Tibial nerve (tissue), 4 donors: ENCODE measurements around the gene PRG2. TPM values are rescaled to one million over a fixed set of nuclear protein-coding genes. Genes with fewer than 3 reads are reported as not detected.

Experiments used
- DNase-seq, 2 donors: peaks; one replicate each; pipeline ENCODE4 v3.0.0-alpha.2; 2019; ENCODE audit warnings: low spot score in 2 of 2
- H3K27ac ChIP-seq, 4 donors: fragments of 200-600 bp; sonication (generic) in 3 of 4; one replicate each; pipeline ENCODE4 v1.5.1; 2017 to 2019; ENCODE audit warnings: mild to moderate bottlenecking in 1 of 4
- H3K27me3 ChIP-seq, 2 donors: fragments of 200-600 bp; sonication (generic) in 1 of 2; one replicate each; pipeline versions ENCODE4 v1.5.1 to v1.6.0; 2017 to 2019
- H3K36me3 ChIP-seq, 3 donors: fragments of 200-600 bp; sonication (generic); one replicate each; pipeline ENCODE4 v1.5.1; 2018 to 2019
- H3K4me1 ChIP-seq, 4 donors: fragments of 200-600 bp; sonication (generic) in 3 of 4; one replicate each; pipeline ENCODE4 v1.5.1; 2017 to 2019
- H3K4me3 ChIP-seq, 4 donors: fragments of 200-600 bp; sonication (generic) in 3 of 4; one replicate each; pipeline ENCODE4 v1.5.1; 2017 to 2019; ENCODE audit warnings: mild to moderate bottlenecking in 1 of 4, moderate library complexity in 1 of 4
- H3K9me3 ChIP-seq, 4 donors: fragments of 200-600 bp; sonication (generic) in 3 of 4; one replicate each; pipeline ENCODE4 v1.5.1; 2017 to 2019
- EP300 ChIP-seq, 2 donors: sonication (generic); formaldehyde crosslinking; IDR thresholded peaks; one replicate each; pipeline ENCODE4 v1.6.1; 2017; ENCODE audit warnings: antibody characterized with exemption in 2 of 2, mild to moderate bottlenecking in 1 of 2
- POLR2A ChIP-seq, 2 donors: fragments of 450-650 bp; IDR thresholded peaks; one replicate each; pipeline ENCODE4 v1.6.1; 2017; ENCODE audit warnings: antibody characterized with exemption in 2 of 2, mild to moderate bottlenecking in 2 of 2, moderate library complexity in 2 of 2
- WGBS, 2 donors: methylation state at CpG; one replicate each; pipeline ENCODE4 v1.1.5; 2018; 5-methylcytosine and 5-hydroxymethylcytosine counted together
- total RNA-seq, 4 donors: library from RNA; depleted of rRNA; stranded (reverse); fragments of >200 nt; gene quantifications; one replicate each; pipeline ENCODE4 v1.1.0, GENCODE V29; 2016
- TF ChIP-seq, protein P1 (sequence below), 5 experiments: fragments of 200-600 bp in 3 of 5; fragments of 450-650 bp in 2 of 5; sonication (generic) in 3 of 5; IDR thresholded peaks; one replicate each; pipeline ENCODE4 v1.5.1; 2016 to 2019; ENCODE audit warnings: antibody characterized with exemption in 5 of 5, mild to moderate bottlenecking in 3 of 5, moderate library complexity in 2 of 5

PRG2 gene, protein sequence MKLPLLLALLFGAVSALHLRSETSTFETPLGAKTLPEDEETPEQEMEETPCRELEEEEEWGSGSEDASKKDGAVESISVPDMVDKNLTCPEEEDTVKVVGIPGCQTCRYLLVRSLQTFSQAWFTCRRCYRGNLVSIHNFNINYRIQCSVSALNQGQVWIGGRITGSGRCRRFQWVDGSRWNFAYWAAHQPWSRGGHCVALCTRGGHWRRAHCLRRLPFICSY
- total RNA-seq = under 1 TPM in 1 of 4 donors, not detected in 3; 0.39 TPM

DNA sequence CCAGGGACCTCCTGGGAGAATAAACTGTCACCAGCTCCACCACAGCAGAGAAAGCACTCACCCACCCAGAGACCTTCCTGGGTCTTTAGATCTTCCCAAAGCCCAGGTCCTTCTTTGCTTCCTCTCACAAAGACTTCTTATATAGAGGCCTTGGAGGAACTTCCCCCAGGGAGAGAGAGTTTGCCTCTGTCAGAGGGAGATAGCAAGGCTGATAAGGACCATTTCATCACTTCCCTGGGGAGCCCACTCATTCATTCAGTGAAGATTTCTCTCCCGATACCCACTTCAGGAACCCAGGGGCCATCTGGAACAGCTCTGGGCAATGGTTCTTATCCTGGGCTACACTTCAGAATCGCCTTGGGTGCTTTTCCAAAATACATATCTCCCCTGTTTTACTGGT, at the start of gene PRG2:
Gene PRG2, minus strand, starts transcription at position 116 of the 400 bp plus-strand sequence. CDS start 706 bp downstream, outside the sequence.
- H3K27me3 ChIP-seq = no peaks in the 10 kb centered on the region
- no peak for DNase-seq
- no peaks in the 10 kb centered on the region for H3K4me1 ChIP-seq
- no peak within 1 kb of the TSS for H3K27ac ChIP-seq
- WGBS, 2 donors = 69 to 81% methylated on average over 2 of the region's 2 CpGs
- H3K4me3 ChIP-seq = no peak within 1 kb of the TSS
- TF ChIP-seq, protein P1, sequence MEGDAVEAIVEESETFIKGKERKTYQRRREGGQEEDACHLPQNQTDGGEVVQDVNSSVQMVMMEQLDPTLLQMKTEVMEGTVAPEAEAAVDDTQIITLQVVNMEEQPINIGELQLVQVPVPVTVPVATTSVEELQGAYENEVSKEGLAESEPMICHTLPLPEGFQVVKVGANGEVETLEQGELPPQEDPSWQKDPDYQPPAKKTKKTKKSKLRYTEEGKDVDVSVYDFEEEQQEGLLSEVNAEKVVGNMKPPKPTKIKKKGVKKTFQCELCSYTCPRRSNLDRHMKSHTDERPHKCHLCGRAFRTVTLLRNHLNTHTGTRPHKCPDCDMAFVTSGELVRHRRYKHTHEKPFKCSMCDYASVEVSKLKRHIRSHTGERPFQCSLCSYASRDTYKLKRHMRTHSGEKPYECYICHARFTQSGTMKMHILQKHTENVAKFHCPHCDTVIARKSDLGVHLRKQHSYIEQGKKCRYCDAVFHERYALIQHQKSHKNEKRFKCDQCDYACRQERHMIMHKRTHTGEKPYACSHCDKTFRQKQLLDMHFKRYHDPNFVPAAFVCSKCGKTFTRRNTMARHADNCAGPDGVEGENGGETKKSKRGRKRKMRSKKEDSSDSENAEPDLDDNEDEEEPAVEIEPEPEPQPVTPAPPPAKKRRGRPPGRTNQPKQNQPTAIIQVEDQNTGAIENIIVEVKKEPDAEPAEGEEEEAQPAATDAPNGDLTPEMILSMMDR (IDR thresholded peaks at IDR 0.05) = no peak
- TF ChIP-seq POLR2A (IDR thresholded peaks at IDR 0.05) (no peak), EP300 (IDR thresholded peaks at IDR 0.05) (no peak)
- no peaks in the 10 kb centered on the region for H3K36me3 ChIP-seq
- no peaks in the 10 kb centered on the region for H3K9me3 ChIP-seq

DNA sequence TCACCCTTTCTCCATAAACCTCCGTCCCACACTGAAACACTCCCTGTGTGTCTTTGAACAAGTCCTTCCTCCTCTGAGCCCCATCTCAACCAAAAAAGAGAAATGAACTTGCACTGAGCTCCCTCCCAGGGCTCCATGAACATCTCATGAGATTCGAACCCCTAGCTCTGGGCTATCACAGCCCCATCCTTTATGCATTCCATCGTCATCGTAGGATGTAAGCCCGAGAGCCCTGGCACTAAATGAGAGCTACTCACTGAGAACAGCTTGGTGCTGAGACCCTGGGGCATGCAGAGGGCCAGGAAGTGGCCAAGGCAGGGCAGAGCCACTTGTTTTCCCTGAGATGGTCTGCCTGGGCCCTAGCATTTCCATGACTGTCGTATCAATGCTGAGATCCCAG, 49.3 kb upstream of the PRG2 start:
- Histone ChIP-seq H3K36me3 (no peaks in the 10 kb centered on the region), H3K27ac (no peak overlapping the region), H3K4me3 (no peak overlapping the region), H3K4me1 (peaks cover 0 to 6% (median 0%) of the 10 kb centered on the region in 4 donors), H3K9me3 (no peaks in the 10 kb centered on the region), H3K27me3 (no peaks in the 10 kb centered on the region)
- 76 to 80% methylated on average over 6 of the region's 6 CpGs for WGBS, 2 donors
- DNase-seq = no peak
- TF ChIP-seq POLR2A (IDR thresholded peaks at IDR 0.05) (no peak), EP300 (IDR thresholded peaks at IDR 0.05) (no peak)
- TF ChIP-seq, protein P1 (IDR thresholded peaks at IDR 0.05) = no peak

DNA sequence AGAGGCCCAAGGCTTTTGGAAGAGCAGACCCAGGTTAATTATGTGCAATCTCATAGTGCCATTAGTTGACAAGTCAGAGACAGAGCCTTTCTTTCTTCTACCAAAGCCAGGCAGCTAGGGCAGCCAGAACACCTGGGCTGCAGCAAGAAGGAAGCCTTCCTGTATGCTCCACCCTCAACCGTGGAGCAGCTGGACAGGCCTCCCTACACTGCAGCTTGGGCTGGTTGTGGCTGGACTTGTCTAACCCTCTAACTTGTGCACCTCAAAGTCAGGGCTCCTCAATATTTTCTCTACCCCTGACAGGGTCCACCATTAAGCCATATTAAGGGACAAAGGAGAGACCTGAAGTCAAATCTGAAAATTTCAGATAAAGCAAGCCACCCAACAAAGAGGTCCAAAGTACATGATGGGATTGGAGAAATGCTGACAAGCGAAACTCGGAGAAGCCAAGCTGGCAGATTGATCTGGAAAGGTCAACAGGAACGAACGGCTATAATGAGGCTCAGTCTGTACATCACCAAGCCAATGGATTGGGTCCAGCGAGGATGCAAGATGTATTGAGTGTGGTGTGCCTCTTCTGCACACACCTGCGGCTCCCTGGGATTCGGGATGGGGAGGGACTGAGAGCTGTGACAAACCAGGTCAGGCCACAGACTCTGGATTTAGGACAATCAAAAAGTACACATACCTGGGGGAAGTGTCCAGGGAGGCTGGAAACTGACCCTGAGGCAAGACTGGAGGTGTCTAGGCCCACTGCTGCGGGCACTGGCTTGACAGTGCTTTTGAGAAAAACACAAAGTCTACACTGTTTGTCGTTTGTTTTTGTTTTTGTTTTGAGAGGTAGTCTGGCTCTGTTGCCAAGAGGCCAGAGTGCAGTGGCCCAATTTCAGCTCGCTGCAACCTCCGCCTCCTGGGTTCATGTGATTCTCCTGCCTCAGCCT, 48.2 kb upstream of the PRG2 start:
- Histone ChIP-seq H3K9me3 (no peaks in the 10 kb centered on the region), H3K36me3 (no peaks in the 10 kb centered on the region), H3K27me3 (no peaks in the 10 kb centered on the region), H3K4me3 (no peak overlapping the region), H3K4me1 (peaks cover 0 to 15% (median 0%) of the 10 kb centered on the region in 4 donors), H3K27ac (no peak overlapping the region)
- no peak for DNase-seq
- TF ChIP-seq EP300 (IDR thresholded peaks at IDR 0.05) (no peak), POLR2A (IDR thresholded peaks at IDR 0.05) (no peak)
- TF ChIP-seq, protein P1 (IDR thresholded peaks at IDR 0.05) = no peak
- WGBS, 2 donors = 84 to 86% methylated on average over 11 to 12 of the region's 12 CpGs

DNA sequence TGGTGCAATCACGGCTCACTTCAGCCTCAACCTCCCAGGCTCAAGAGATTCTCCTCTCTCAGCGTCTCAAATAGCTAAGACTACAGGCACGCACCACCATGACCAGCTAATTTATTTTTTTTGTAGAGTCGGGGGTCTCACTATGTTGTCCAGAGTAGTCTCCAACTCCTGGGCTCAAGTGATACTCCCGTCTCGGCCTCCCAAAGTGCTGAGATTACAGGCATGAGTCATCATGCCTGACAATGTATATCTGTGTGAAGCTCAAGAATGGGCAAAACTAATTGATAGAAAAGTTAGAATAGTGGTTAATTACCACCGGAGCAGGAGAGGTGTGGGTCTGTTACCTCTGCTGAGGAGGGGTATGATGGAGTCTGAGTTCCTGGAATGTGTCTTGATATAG, 45.6 kb upstream of the PRG2 start:
- no peak for TF ChIP-seq POLR2A (IDR thresholded peaks at IDR 0.05)
- TF ChIP-seq EP300 (IDR thresholded peaks at IDR 0.05) = no peak
- TF ChIP-seq, protein P1 (IDR thresholded peaks at IDR 0.05) = no peak
- Histone ChIP-seq H3K4me1 (peaks cover 0 to 36% (median 8%) of the 10 kb centered on the region in 4 donors), H3K36me3 (no peaks in the 10 kb centered on the region), H3K27ac (no peak overlapping the region), H3K27me3 (no peaks in the 10 kb centered on the region), H3K4me3 (no peak overlapping the region), H3K9me3 (no peaks in the 10 kb centered on the region)
- no peak for DNase-seq
- WGBS, 2 donors = 84 to 85% methylated on average over 7 of the region's 7 CpGs
